HepG2 (cell line): Measurements from ENCODE around the gene PNPLA3. TPM values are rescaled to one million over a fixed set of nuclear protein-coding genes. Genes with fewer than 3 reads are reported as not detected.

ENCODE experiments used
- FOXO1 ChIP-seq: sonication (generic); formaldehyde crosslinking; IDR thresholded peaks from 2 replicates; pipeline ENCODE4 v1.4.0; 2020; ENCODE audit warnings: missing genetic modification reagents
- GTF3A ChIP-seq: sonication (generic); formaldehyde crosslinking; conservative IDR thresholded peaks from 2 replicates; pipeline ENCODE4 v1.4.0; 2020; ENCODE audit warnings: mild to moderate bottlenecking, missing genetic modification reagents
- NFIB ChIP-seq: sonication (generic); formaldehyde crosslinking; IDR thresholded peaks from 2 replicates; pipeline ENCODE4 v1.9.0; 2021; ENCODE audit warnings: missing genetic modification reagents, mild to moderate bottlenecking, borderline replicate concordance
- POGZ ChIP-seq: sonication (generic); formaldehyde crosslinking; IDR thresholded peaks from 2 replicates; pipeline ENCODE4 v1.4.0; 2020; ENCODE audit warnings: mild to moderate bottlenecking, missing genetic modification reagents
- SOX6 ChIP-seq, 2 experiments: fragments of 450-650 bp in 1 of 2; sonication (generic) in 1 of 2; formaldehyde crosslinking in 1 of 2; IDR thresholded peaks; 2 replicates each; pipeline versions ENCODE4 v1.4.0 to v1.6.1; 2017 to 2020; ENCODE audit warnings: antibody characterized with exemption in 1 of 2, mild to moderate bottlenecking in 1 of 2, missing genetic modification reagents in 1 of 2
- ZNF569 ChIP-seq: sonication (generic); formaldehyde crosslinking; IDR thresholded peaks from 2 replicates; pipeline ENCODE4 v1.5.0; 2020; ENCODE audit warnings: mild to moderate bottlenecking, missing genetic modification reagents, moderate library complexity, borderline replicate concordance
- polyA plus RNA-seq, 8 experiments: library from polyadenylated mRNA; depleted of rRNA in 3 of 8; stranded (reverse) in 7 of 8; unstranded in 1 of 8; fragments of >200 nt; fragmentation: Illumina TruSeq in 4 of 8; extraction: Trizol in 4 of 8; gene quantifications; 2 replicates each; pipeline versions ENCODE4 v1.2.1 to v1.2.3, GENCODE V29; 2011 to 2016; ENCODE audit warnings: low read depth in 4 of 8, missing spikeins in 1 of 8, mixed read lengths in 1 of 8; ENCODE audit not compliant: insufficient read depth in 1 of 8
- total RNA-seq, 5 experiments: library from RNA; depleted of rRNA; stranded (reverse); fragments of >200 nt; fragmentation: Illumina TruSeq; extraction: Trizol; gene quantifications; 2 replicates each; pipeline ENCODE4 v1.2.3, GENCODE V29; 2016; ENCODE audit warnings: low read depth in 1 of 5
- TF ChIP-seq, protein P1 (sequence below): IDR thresholded peaks from 2 replicates; pipeline ENCODE4 v1.6.1; 2012; ENCODE audit warnings: low read depth, low read length, improper control_type of control experiment
- TF ChIP-seq, protein P2 (sequence below), 2 experiments: sonication (generic) in 1 of 2; formaldehyde crosslinking in 1 of 2; IDR thresholded peaks; 2 replicates each; pipeline versions ENCODE4 v1.4.0 to v1.6.1; 2016 to 2020; ENCODE audit warnings: borderline replicate concordance in 1 of 2, low read depth in 1 of 2, mild to moderate bottlenecking in 1 of 2, missing genetic modification reagents in 1 of 2
- TF ChIP-seq, protein P3 (sequence below): sonication (generic); formaldehyde crosslinking; IDR thresholded peaks from 2 replicates; pipeline ENCODE4 v1.8.0; 2023; ENCODE audit warnings: mild to moderate bottlenecking, missing genetic modification reagents
- TF ChIP-seq, protein P4 (sequence below), 2 experiments: sonication (generic) in 1 of 2; formaldehyde crosslinking in 1 of 2; IDR thresholded peaks; 2 replicates each; pipeline versions ENCODE4 v1.6.1 to v1.9.0; 2014 to 2022; ENCODE audit warnings: antibody characterized with exemption in 1 of 2, borderline replicate concordance in 1 of 2, inconsistent platforms in 1 of 2, low read depth in 1 of 2, missing genetic modification reagents in 1 of 2

Gene PNPLA3
- total and polyA plus RNA-seq, 2 of the 13 experiments (the other 11 are each of a cell fraction or from before 2014, with no cell fraction given), result 16.9 to 19.8 TPM

DNA sequence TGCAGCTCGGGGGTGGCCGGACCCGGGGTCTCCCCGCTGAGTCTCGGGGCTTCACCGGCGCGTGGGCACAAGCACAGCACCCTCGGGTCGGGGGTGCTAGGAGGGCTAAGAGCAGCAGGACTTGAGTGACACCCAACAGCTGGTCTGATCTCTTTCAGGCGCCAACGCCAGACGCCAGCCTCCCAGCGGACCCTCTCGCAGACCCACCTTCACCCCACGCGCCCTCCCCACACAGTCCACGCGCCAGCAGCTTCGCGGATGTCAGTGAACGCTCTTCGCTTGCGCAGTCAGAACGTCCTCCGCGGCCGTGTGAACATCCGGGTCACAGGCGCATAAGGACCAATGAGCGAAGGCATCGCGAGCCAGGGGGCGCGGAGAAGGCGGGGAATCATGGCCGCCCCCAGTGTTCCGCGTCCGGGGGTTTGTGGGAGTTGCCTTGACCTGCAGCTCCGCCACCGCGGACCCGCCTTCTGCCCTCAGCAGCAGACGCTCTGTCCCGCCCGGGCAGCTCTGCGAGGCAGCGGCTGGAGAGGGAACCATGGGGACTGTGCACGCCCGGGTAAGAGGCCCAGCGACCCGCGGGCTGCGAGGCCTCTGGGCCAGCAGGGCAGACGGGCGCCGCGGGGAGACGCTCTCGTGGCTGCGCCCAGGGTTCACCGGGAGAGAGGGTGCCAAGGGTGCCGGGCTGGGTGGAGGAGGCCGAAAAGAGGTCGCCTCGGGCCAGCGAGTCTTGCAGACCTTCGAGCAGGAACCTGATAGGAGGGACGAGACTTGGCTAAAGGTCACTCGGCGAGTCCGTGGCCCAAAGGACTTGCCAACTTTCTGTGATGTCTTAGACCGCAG lies 31.7 kb downstream of the PNPLA3 start, which contains the start of gene SAMM50 (continued):
- TF ChIP-seq ZNF569 (CRISPR knock-in tag) (0 out of 2 replicates have a peak, but pooled peaks have one; percentile 65), POGZ (peak; percentile 60), FOXO1 (CRISPR knock-in tag) (peak; percentile 25), NFIB (CRISPR knock-in tag) (no peak), SOX6 (IDR thresholded peaks at IDR 0.05) (no peak), SOX6 (CRISPR knock-in tag; IDR thresholded peaks at IDR 0.05) (peak; percentile 72), GTF3A (CRISPR knock-in tag) (no peak)
- TF ChIP-seq, protein P1, sequence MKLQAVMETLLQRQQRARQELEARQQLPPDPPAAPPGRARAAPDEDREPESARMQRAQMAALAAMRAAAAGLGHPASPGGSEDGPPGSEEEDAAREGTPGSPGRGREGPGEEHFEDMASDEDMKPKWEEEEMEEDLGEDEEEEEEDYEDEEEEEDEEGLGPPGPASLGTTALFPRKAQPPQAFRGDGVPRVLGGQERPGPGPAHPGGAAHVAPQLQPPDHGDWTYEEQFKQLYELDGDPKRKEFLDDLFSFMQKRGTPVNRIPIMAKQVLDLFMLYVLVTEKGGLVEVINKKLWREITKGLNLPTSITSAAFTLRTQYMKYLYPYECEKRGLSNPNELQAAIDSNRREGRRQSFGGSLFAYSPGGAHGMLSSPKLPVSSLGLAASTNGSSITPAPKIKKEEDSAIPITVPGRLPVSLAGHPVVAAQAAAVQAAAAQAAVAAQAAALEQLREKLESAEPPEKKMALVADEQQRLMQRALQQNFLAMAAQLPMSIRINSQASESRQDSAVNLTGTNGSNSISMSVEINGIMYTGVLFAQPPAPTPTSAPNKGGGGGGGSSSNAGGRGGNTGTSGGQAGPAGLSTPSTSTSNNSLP, result no peak
- TF ChIP-seq, protein P2, sequence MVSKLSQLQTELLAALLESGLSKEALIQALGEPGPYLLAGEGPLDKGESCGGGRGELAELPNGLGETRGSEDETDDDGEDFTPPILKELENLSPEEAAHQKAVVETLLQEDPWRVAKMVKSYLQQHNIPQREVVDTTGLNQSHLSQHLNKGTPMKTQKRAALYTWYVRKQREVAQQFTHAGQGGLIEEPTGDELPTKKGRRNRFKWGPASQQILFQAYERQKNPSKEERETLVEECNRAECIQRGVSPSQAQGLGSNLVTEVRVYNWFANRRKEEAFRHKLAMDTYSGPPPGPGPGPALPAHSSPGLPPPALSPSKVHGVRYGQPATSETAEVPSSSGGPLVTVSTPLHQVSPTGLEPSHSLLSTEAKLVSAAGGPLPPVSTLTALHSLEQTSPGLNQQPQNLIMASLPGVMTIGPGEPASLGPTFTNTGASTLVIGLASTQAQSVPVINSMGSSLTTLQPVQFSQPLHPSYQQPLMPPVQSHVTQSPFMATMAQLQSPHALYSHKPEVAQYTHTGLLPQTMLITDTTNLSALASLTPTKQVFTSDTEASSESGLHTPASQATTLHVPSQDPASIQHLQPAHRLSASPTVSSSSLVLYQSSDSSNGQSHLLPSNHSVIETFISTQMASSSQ (IDR thresholded peaks at IDR 0.05; ENCODE audit: low read depth), result no peak
- TF ChIP-seq, protein P2 (CRISPR knock-in tag; IDR thresholded peaks at IDR 0.05; ENCODE audit: borderline replicate concordance), result 0 out of 2 replicates have a peak, but pooled peaks have one; percentile 58
- TF ChIP-seq, protein P3, sequence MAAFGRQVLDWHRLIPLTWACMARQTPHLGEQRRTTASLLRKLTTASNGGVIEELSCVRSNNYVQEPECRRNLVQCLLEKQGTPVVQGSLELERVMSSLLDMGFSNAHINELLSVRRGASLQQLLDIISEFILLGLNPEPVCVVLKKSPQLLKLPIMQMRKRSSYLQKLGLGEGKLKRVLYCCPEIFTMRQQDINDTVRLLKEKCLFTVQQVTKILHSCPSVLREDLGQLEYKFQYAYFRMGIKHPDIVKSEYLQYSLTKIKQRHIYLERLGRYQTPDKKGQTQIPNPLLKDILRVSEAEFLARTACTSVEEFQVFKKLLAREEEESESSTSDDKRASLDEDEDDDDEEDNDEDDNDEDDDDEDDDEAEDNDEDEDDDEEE (CRISPR knock-in tag), result no peak
- TF ChIP-seq, protein P4, sequence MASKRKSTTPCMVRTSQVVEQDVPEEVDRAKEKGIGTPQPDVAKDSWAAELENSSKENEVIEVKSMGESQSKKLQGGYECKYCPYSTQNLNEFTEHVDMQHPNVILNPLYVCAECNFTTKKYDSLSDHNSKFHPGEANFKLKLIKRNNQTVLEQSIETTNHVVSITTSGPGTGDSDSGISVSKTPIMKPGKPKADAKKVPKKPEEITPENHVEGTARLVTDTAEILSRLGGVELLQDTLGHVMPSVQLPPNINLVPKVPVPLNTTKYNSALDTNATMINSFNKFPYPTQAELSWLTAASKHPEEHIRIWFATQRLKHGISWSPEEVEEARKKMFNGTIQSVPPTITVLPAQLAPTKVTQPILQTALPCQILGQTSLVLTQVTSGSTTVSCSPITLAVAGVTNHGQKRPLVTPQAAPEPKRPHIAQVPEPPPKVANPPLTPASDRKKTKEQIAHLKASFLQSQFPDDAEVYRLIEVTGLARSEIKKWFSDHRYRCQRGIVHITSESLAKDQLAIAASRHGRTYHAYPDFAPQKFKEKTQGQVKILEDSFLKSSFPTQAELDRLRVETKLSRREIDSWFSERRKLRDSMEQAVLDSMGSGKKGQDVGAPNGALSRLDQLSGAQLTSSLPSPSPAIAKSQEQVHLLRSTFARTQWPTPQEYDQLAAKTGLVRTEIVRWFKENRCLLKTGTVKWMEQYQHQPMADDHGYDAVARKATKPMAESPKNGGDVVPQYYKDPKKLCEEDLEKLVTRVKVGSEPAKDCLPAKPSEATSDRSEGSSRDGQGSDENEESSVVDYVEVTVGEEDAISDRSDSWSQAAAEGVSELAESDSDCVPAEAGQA (IDR thresholded peaks at IDR 0.05; ENCODE audit: low read depth), result peak; percentile 58
- TF ChIP-seq, protein P4 (CRISPR knock-in tag; IDR thresholded peaks at IDR 0.05; ENCODE audit: borderline replicate concordance), result no peak
